ENCODE results near the gene PDGFRB. TPM values are rescaled to one million over a fixed set of nuclear protein-coding genes. Genes with fewer than 3 reads are reported as not detected.

Gene PDGFRB
- total RNA-seq, 1 donor from 2014 or later, result 2.9 TPM

GRCh38 chr5:150082374-150082773 lies 73.3 kb downstream of the PDGFRB start:
- Mint-ChIP-seq H3K4me3 (ENCODE audit: unreplicated experiment) (no peak overlapping the region), H3K4me1 (ENCODE audit: low read depth, unreplicated experiment) (no peaks in the 10 kb centered on the region), H3K27ac (ENCODE audit: unreplicated experiment) (no peak overlapping the region), H3K36me3 (ENCODE audit: unreplicated experiment) (no peaks in the 10 kb centered on the region), H3K9me3 (ENCODE audit: unreplicated experiment) (peaks cover 2% of the 10 kb centered on the region), H3K27me3 (ENCODE audit: unreplicated experiment) (peaks cover 5% of the 10 kb centered on the region)
- TF ChIP-seq, protein P1, sequence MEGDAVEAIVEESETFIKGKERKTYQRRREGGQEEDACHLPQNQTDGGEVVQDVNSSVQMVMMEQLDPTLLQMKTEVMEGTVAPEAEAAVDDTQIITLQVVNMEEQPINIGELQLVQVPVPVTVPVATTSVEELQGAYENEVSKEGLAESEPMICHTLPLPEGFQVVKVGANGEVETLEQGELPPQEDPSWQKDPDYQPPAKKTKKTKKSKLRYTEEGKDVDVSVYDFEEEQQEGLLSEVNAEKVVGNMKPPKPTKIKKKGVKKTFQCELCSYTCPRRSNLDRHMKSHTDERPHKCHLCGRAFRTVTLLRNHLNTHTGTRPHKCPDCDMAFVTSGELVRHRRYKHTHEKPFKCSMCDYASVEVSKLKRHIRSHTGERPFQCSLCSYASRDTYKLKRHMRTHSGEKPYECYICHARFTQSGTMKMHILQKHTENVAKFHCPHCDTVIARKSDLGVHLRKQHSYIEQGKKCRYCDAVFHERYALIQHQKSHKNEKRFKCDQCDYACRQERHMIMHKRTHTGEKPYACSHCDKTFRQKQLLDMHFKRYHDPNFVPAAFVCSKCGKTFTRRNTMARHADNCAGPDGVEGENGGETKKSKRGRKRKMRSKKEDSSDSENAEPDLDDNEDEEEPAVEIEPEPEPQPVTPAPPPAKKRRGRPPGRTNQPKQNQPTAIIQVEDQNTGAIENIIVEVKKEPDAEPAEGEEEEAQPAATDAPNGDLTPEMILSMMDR (IDR thresholded peaks at IDR 0.05; ENCODE audit: partially characterized antibody, unreplicated experiment), result no peak
- no peak for DNase-seq

DNA sequence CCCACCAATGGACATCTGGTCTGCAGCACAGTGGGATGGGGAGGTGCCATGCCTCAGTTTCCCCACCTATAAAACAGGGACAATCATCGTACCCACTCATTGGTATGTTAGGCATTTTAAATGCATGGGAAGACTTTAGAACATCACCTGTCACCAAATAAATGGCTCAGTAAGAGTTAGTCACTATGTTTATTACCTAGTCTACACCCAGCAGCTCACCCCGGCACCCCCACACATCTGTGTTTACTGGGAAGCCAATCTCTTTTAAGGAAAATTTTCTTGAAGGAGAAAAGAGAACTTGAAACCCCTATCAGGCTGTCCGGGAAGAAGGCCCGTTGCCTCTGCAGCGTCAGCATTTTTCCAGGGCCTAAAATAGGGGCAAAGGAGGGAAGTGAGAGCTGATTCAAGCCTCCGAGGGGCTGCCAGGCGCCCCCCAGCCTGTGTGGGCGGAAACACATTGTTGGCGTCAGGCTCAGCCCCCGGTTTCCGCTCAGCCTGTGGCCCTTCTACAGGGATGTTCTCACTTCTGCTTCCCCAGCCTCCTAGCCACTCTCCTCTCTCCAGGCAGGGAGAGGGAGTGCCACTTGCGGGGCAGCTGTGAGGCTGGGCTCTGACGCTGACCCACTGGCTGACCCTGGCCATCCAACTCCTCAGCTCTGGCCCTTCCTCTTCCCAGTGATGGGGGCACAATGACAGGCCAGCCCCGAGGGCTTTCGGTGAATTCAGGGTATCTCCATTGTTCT lies 73.9 kb downstream of the PDGFRB start:
- no peaks in the 10 kb centered on the region for H3K36me3 Mint-ChIP-seq (ENCODE audit: unreplicated experiment)
- H3K9me3 Mint-ChIP-seq (ENCODE audit: unreplicated experiment), result peaks cover 2% of the 10 kb centered on the region
- no peak overlapping the region for H3K4me3 Mint-ChIP-seq (ENCODE audit: unreplicated experiment)
- H3K4me1 Mint-ChIP-seq (ENCODE audit: low read depth, unreplicated experiment), result no peaks in the 10 kb centered on the region
- no peak overlapping the region for H3K27ac Mint-ChIP-seq (ENCODE audit: unreplicated experiment)
- TF ChIP-seq, protein P1 (IDR thresholded peaks at IDR 0.05; ENCODE audit: partially characterized antibody, unreplicated experiment), result no peak
- DNase-seq, result no peak
- H3K27me3 Mint-ChIP-seq (ENCODE audit: unreplicated experiment), result peaks cover 5% of the 10 kb centered on the region

DNA sequence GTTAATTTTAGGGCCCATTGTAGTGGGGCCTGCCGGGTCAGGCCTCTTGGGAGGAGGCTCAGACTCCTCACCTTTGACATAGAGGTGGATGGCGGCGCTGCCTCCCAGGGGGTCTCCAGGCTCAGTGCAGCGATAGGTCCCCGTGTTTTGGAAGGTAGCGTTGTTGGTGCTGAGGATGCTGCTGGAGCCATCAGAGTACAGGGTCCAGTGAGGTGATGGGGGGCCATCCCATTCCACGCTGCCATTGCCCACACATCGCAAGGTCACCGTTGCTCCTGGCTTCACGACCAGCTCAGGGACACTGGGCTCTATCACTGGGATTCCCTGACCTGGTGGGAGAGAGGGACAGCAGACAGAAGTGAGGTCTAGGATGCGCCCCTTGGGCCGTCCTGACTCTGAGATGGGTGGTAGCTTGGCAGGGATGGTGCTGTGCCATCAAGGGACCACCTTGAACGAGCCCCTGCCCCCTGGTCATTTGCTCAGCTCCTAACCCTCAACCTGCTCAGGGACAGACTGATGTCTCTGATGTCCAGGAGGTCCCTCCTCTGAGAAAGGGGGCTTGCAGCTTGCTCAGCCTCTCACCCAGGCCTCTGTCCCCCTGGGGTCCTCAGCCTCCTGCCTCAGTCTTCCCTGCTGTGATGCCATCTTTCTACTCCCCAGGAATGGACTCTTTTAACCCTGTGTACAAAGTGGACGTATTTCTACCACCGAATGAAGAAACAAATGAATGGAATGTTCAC lies 74.8 kb downstream of the PDGFRB start:
- Mint-ChIP-seq H3K27ac (ENCODE audit: unreplicated experiment) (no peak overlapping the region), H3K9me3 (ENCODE audit: unreplicated experiment) (peaks cover 2% of the 10 kb centered on the region), H3K4me1 (ENCODE audit: low read depth, unreplicated experiment) (no peaks in the 10 kb centered on the region), H3K4me3 (ENCODE audit: unreplicated experiment) (no peak overlapping the region), H3K36me3 (ENCODE audit: unreplicated experiment) (no peaks in the 10 kb centered on the region), H3K27me3 (ENCODE audit: unreplicated experiment) (peaks cover 5% of the 10 kb centered on the region)
- TF ChIP-seq, protein P1 (IDR thresholded peaks at IDR 0.05; ENCODE audit: partially characterized antibody, unreplicated experiment), result no peak
- DNase-seq, result no peak

DNA sequence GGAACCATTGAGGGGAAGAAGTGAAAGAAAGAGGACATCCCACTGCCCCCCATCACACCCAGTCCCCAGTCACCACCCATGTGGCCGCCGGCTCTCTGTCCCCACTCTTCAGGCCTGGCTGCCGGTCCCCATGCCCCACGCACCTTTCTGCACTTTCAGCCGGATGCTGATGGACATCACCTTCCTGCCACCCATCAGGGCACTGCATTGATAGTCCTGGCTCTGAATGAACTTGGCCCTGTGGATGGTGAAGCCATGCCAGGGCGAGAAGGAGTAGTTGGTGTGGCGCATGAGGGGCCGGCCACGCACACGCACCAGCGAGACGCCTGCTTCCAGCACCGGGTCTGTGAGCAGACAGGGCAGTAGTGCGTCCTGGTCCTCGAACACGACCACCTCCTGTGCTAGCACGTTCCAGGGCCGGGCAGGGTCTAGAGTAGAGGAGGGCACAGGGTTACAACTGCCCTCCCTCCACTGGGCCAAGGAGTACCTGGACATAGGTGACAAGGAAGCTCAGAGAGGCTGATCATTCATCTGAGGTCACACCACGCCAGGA lies 75.7 kb downstream of the PDGFRB start:
- DNase-seq, result no peak
- no peak overlapping the region for H3K4me3 Mint-ChIP-seq (ENCODE audit: unreplicated experiment)
- no peak overlapping the region for H3K27ac Mint-ChIP-seq (ENCODE audit: unreplicated experiment)

More for the DNA sequence above, 75.7 kb downstream of the PDGFRB start:
- Mint-ChIP-seq H3K4me1 (ENCODE audit: low read depth, unreplicated experiment) (no peaks in the 10 kb centered on the region), H3K36me3 (ENCODE audit: unreplicated experiment) (no peaks in the 10 kb centered on the region), H3K27me3 (ENCODE audit: unreplicated experiment) (peaks cover 3% of the 10 kb centered on the region), H3K9me3 (ENCODE audit: unreplicated experiment) (peaks cover 2% of the 10 kb centered on the region)
- TF ChIP-seq, protein P1 (IDR thresholded peaks at IDR 0.05; ENCODE audit: partially characterized antibody, unreplicated experiment), result no peak

All from glutamatergic neuron (in vitro differentiated cells).